ENCODE data around the gene NUP205. TPM values are rescaled to one million over a fixed set of nuclear protein-coding genes. Genes with fewer than 3 reads are reported as not detected.

Gene NUP205
- total and polyA plus RNA-seq, 2 of the 13 experiments (the other 11 are each of a cell fraction or from before 2014, with no cell fraction given), result 46.2 to 87.2 TPM

DNA sequence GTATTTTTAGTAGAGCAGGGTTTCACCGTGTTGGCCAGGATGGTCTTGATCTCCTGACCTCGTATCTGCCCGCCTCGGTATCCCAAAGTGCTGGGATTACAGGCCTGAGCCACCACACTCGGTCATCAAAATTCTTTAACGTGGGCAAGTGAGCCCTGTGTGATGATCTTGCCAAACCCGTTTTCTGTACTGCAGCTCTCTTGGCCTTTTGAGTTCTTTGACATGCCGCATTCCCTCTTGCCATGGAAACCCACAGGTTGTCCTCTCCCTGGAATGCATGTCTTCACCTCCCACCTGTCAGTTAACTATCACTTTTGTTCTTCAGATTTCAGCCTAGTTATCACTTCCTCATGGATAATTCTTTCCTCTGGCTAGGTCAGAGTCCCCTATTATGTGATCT, 5.0 kb downstream of the NUP205 start:
- intact Hi-C loops (cut with micrococcal nuclease; ENCODE audit: unreplicated experiment), result no loop called here
- WGBS (ENCODE audit: low lambda C conversion rate), result 97% methylated on average over 8 of the region's 8 CpGs

More for the DNA sequence above, 5.0 kb downstream of the NUP205 start:
- in situ Hi-C loops (cut with HindIII; ENCODE audit: extremely low pct_ligation_motif_present, low pct_unique_long_range_greater_than_20kb), result loop anchor here (25.0 kb wide), 1 partner anchor 275 kb away; no protein-coding TSS in a partner anchor
- no peak for FAIRE-seq
- Histone ChIP-seq H3K4me2 (ENCODE audit: low read depth, low read length) (no peak overlapping the region), H4K20me1 (ENCODE audit: insufficient read depth, low read length) (0 out of 2 replicates have a peak, but pooled peaks cover 4% of the 10 kb centered on the region), H2AFZ (ENCODE audit: low read length) (no peak overlapping the region), H3K36me3 (replicated peaks in 1 of 2; ENCODE audit: control insufficient read depth in 1 of 2, insufficient read depth in 2 of 2, low read length in 2 of 2) (no peaks in the 10 kb centered on the region), H3K4me1 (ENCODE audit: insufficient read depth, low read length) (peaks cover 21% of the 10 kb centered on the region), H3K9me3 (ENCODE audit: low read length) (no peaks in the 10 kb centered on the region), H3K27ac (ENCODE audit: extremely low read length, insufficient read depth, low read length) (no peak overlapping the region), H3K4me3 (replicated peaks in 1 of 3; ENCODE audit: insufficient read depth in 1 of 3, low read depth in 2 of 3, low read length in 3 of 3) (no peak overlapping the region), H3K27me3 (ENCODE audit: control insufficient read depth in 1 of 2, insufficient read depth in 2 of 2, low read length in 2 of 2) (no peaks in the 10 kb centered on the region; a peak in 1 of 5 replicates), H3K9ac (ENCODE audit: insufficient read depth, low read depth, low read length) (no peak overlapping the region), H3K79me2 (ENCODE audit: insufficient read depth, low read length) (peaks cover 75% of the 10 kb centered on the region)
- DNase-seq (ENCODE audit: low spot score), result no peak
- ATAC-seq, result no peak
- ChIA-PET POLR2A (no interaction called here), CTCF (ENCODE audit: low intra/inter-chr PET ratio, low total read pairs) (no interaction called here)
- TF ChIP-seq ZEB1 (IDR thresholded peaks at IDR 0.05; ENCODE audit: insufficient replicate concordance, low read depth) (no peak), SNAPC5 (CRISPR knock-in tag; IDR thresholded peaks at IDR 0.05; ENCODE audit: borderline replicate concordance) (no peak), TGIF2 (CRISPR knock-in tag; IDR thresholded peaks at IDR 0.05) (no peak), ZNF275 (CRISPR knock-in tag; IDR thresholded peaks at IDR 0.05; ENCODE audit: borderline replicate concordance) (no peak), ZFAT (CRISPR knock-in tag; conservative IDR thresholded peaks at IDR 0.05) (no peak), ZFP1 (CRISPR knock-in tag; IDR thresholded peaks at IDR 0.05) (no peak), THYN1 (CRISPR knock-in tag; IDR thresholded peaks at IDR 0.05; ENCODE audit: borderline replicate concordance, low read depth) (no peak), ZNF3 (CRISPR knock-in tag; IDR thresholded peaks at IDR 0.05) (no peak), RXRB (CRISPR knock-in tag; IDR thresholded peaks at IDR 0.05; ENCODE audit: borderline replicate concordance) (no peak), ADNP (CRISPR knock-in tag; IDR thresholded peaks at IDR 0.05) (no peak), IKZF4 (CRISPR knock-in tag; IDR thresholded peaks at IDR 0.05; ENCODE audit: borderline replicate concordance, low read depth, not compliant biosample characterization) (no peak), SIX1 (CRISPR knock-in tag; IDR thresholded peaks at IDR 0.05; ENCODE audit: borderline replicate concordance) (no peak), CENPX (CRISPR knock-in tag; IDR thresholded peaks at IDR 0.05) (no peak), SMYD3 (CRISPR knock-in tag; IDR thresholded peaks at IDR 0.05) (no peak), ZNF205 (CRISPR knock-in tag; IDR thresholded peaks at IDR 0.05) (no peak)
- TF ChIP-seq, protein P1, sequence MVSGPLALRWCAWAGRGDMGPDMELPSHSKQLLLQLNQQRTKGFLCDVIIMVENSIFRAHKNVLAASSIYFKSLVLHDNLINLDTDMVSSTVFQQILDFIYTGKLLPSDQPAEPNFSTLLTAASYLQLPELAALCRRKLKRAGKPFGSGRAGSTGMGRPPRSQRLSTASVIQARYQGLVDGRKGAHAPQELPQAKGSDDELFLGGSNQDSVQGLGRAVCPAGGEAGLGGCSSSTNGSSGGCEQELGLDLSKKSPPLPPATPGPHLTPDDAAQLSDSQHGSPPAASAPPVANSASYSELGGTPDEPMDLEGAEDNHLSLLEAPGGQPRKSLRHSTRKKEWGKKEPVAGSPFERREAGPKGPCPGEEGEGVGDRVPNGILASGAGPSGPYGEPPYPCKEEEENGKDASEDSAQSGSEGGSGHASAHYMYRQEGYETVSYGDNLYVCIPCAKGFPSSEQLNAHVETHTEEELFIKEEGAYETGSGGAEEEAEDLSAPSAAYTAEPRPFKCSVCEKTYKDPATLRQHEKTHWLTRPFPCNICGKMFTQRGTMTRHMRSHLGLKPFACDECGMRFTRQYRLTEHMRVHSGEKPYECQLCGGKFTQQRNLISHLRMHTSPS (CRISPR knock-in tag; IDR thresholded peaks at IDR 0.05; ENCODE audit: low read depth), result no peak
- TF ChIP-seq, protein P2, sequence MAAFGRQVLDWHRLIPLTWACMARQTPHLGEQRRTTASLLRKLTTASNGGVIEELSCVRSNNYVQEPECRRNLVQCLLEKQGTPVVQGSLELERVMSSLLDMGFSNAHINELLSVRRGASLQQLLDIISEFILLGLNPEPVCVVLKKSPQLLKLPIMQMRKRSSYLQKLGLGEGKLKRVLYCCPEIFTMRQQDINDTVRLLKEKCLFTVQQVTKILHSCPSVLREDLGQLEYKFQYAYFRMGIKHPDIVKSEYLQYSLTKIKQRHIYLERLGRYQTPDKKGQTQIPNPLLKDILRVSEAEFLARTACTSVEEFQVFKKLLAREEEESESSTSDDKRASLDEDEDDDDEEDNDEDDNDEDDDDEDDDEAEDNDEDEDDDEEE (CRISPR knock-in tag; IDR thresholded peaks at IDR 0.05), result no peak
- TF ChIP-seq, protein P3, sequence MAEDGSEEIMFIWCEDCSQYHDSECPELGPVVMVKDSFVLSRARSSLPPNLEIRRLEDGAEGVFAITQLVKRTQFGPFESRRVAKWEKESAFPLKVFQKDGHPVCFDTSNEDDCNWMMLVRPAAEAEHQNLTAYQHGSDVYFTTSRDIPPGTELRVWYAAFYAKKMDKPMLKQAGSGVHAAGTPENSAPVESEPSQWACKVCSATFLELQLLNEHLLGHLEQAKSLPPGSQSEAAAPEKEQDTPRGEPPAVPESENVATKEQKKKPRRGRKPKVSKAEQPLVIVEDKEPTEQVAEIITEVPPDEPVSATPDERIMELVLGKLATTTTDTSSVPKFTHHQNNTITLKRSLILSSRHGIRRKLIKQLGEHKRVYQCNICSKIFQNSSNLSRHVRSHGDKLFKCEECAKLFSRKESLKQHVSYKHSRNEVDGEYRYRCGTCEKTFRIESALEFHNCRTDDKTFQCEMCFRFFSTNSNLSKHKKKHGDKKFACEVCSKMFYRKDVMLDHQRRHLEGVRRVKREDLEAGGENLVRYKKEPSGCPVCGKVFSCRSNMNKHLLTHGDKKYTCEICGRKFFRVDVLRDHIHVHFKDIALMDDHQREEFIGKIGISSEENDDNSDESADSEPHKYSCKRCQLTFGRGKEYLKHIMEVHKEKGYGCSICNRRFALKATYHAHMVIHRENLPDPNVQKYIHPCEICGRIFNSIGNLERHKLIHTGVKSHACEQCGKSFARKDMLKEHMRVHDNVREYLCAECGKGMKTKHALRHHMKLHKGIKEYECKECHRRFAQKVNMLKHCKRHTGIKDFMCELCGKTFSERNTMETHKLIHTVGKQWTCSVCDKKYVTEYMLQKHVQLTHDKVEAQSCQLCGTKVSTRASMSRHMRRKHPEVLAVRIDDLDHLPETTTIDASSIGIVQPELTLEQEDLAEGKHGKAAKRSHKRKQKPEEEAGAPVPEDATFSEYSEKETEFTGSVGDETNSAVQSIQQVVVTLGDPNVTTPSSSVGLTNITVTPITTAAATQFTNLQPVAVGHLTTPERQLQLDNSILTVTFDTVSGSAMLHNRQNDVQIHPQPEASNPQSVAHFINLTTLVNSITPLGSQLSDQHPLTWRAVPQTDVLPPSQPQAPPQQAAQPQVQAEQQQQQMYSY (CRISPR knock-in tag; IDR thresholded peaks at IDR 0.05), result no peak
- BruUV-seq (replicated peaks), result no TSS peak

Data from HepG2 (cell line).